Activated CD8-positive, alpha-beta memory T cell treated with anti-CD3 and anti-CD28 coated beads, Interleukin-2, amount 50 U/mL, for 1 hour (primary cell): ENCODE measurements around the gene GNA14.
"Not testable (repeated sequence)": the region's sequence is repeated elsewhere in the genome, so short reads cannot be mapped to it uniquely, and the experiment has no call there.

Experiments used
- DNase-seq: peaks from one replicate; pipeline ENCODE4 v3.0.0-alpha.2; 2020; ENCODE audit errors: extremely low read depth

The GNA14 gene

DNA sequence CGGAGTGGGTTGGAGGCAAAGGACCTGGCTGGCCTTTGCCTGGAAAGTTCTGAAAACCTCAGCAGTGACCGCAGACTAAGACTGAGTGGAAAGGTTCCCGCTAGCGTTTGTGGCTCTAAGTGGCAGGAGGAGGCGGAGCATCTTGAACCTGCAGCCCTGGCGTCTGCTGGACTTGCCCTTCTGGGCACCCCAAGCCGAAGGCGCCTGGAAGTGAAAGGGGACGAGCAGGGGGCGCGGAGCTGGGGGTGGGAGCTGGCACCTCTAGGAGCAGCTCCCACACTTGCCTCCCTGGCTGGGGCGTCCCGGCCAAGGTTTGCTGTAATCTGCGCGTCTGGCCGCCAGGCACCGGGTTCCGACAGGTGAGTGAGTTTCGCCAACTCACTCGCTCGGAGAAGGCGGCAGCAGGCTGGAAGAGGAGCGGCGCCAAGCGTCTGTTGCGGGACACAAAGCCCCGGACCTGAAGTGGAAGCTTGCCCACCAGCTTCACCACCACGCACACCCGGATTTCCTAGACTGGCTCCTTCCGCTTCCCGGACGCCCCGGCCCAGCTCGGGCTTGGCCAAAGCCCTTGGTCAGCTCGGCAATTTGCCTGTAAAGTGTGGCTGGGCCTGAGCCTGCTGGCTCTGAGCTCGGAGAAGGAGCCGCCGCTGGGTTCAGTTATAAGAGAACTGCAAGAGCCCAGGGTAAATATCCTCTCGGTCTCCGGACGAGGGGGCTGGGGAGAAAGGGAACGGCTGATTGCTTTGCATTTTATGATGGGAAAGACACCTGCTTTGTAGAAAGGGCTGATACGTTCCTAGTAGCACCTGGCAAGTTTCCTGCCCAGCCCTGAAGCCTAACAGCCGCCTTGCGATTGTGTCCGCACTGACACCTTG lies at the start of gene GNA14:
Gene GNA14 (minus strand): TSS at position 89 of the 875 bp plus-strand sequence. CDS start 529 bp downstream, outside the sequence.
- no peak for DNase-seq

GRCh38 chr9:77697238-77697984 lies 49.3 kb upstream of the GNA14 start:
- no peak for DNase-seq

- not testable (repeated sequence) for DNase-seq
Observed at GRCh38 chr9:77690723-77691122, 42.6 kb upstream of the GNA14 start.

GRCh38 chr9:77690119-77690518 lies 42.0 kb upstream of the GNA14 start:
- DNase-seq, result not testable (repeated sequence)

DNA sequence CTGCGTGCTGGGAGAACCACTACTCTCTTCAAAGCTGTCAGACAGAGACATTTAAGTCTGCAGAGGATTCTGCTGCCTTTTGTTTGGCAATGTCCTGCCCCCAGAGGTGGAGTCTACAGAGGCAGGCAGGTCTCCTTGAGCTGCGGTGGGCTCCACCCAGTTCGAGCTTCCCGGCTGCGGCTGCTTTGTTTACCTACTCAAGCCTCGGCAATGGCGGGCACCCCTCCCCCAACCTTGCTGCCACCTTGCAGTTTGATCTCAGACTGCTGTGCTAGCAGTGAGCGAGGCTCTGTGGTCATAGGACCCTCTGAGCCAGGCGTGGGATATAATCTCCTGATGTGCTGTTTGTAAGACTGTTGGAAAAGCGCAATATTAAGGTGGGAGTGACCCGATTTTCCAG lies 39.6 kb upstream of the GNA14 start:
- not testable (repeated sequence) for DNase-seq

GRCh38 chr9:77680581-77680980 lies 32.5 kb upstream of the GNA14 start:
- DNase-seq, result no peak

DNA sequence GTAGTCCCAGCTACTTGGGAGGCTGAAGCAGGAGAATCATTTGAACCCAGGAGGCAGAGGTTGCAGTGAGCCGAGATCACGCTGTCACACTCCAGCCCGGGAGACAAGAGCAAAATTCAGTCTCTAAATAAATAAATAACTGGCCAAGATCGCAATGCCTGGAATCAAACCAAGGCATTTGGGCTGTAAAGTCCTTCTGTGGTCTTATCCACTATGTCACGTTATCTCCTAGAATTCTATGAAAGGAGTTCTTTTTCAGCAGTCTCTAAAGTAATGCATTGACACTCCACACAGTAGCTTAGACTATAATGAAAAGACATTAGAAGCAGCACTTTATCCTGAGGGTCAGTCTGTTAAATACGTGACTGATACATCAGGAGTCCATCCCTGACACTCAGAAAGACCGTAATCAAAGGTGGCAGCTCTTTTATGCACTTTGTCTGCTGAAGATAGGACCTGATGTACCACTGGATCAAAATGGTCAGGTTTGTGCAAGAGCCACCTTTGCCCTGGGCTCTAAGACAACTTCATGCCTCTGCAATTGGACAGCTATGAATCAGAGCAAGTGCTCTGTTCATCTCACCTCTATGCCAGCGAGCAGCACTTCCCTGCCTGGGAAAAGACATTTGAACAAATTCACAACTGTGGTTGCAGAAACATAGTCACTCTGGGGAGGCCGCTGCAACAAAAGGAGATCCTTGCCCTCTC lies 31.7 kb upstream of the GNA14 start:
- DNase-seq, result no peak

DNA sequence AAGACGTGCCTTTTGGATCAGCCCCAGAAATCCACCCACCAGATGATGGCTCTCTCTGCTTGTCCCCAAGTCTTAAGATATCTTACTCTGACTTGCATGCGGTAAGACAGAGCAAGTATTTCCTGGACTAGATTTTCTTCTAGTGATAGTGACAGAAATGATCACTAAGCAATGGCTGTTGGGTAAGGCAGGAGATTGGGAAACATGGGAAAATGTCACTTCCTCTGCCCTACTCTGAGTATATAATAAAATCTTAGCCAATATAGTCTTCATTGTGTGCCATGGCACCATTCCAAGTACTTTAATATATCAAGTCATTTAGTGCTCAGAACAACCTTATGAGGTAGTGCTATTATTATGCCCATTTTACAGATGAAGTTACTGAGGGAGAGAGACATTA lies 31.0 kb upstream of the GNA14 start:
- DNase-seq, result no peak

DNA sequence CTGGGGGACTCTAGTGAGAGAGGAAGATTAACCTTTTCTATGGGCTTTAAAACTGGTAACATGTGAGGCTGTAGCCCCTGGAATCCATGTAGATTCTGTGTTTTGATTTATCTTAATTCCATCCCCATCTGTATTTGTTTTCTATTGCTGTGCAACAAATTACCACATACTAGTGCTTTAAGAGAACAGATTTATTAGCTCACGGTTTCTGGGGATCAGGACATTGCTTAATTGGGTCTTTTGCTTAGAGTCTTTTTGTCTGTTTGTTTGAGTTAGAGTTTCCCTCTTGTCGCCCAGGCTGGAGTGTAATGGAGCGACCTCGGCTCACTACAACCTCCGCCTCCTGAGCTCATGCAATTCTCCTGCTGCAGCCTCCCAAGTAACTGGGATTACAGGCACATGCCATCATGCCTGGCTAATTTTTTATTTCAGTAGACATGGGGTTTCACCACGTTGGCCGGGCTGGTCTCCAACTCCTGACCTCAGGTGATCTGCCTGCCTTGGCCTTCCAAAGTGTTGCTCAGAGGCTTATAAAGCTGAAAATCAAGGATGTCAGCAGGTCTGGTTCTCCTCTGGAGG lies 29.9 kb upstream of the GNA14 start:
- no peak for DNase-seq

DNA sequence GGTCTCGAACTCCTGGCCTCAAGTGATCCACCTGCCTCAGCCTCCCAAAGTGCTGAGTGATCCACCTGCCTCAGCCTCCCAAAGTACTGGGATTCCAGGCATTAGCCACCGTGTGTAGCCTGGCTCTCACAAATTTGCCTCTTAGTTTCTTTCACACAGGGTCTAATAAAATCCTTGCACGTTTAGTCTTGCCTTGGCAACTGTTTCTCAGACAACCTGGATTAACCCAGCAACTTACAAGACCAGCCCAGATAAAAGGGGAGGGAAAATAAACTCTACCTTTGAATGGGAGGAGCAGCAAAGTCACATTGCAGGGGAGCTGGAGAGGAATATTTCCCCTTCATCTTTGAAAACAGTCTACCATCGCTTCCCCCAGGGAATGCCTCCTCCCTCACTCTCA lies 29.3 kb upstream of the GNA14 start:
- DNase-seq, result no peak

DNA sequence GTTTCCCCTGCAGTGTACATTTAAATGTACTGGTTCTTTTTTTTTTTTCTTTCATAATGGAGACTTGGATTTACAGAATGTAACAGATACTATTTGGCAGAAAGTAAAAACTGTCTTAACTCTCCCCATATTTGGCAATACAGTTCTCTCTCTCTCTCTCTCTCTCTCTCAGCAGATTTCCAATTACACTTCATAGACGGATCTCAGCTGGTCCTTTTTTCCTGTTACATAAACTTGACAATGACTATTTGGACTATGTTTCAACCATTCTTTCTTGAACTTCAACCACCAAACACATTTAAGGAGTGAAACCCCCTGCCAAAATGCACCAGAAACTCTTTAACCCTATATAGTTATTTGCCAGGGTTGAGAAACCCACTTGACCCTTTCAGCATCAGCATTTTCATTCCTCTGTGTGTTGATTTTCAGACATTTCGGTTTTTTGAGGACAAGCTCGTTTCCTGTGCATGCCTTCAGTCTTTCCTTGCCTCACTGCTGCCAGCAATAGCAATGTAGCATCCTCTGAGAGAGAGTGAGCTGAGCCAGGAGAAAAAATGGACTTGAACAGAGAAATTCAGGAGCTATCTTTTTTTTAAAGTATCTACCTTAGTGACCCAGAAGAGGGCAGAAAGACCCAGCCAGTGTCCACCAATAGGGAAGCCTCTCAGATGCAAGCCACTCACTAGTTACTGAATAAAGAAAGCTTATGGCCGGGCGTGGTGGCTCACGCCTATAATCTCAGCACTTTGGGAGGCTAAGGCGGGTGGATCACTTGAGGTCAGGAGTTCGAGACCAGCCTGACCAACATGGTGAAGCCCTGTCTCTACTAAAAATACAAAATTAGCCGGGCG lies 26.0 kb upstream of the GNA14 start:
- no peak for DNase-seq

DNA sequence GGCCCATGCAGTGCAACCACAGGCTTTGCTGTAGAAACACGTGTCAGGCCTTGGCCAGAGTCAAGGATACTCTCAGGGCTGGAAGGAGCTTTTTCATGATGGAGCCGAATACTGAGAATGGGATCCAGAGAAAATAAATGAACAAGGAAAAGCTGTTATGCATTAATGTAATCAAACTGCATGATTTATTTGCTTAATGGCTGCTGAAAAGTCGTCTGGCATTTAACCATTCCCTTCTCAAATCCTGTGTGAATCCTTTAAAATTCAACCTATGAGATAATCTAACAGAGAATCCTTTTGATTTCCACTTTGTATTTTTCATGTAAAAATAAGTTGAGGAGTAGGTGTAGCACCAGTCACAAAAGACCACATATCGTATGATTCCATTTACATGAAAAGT lies 24.1 kb upstream of the GNA14 start:
- DNase-seq, result no peak

GRCh38 chr9:77667151-77667550 lies 19.0 kb upstream of the GNA14 start:
- DNase-seq, result no peak

GRCh38 chr9:77663754-77664153 lies 15.6 kb upstream of the GNA14 start:
- DNase-seq, result no peak

DNA sequence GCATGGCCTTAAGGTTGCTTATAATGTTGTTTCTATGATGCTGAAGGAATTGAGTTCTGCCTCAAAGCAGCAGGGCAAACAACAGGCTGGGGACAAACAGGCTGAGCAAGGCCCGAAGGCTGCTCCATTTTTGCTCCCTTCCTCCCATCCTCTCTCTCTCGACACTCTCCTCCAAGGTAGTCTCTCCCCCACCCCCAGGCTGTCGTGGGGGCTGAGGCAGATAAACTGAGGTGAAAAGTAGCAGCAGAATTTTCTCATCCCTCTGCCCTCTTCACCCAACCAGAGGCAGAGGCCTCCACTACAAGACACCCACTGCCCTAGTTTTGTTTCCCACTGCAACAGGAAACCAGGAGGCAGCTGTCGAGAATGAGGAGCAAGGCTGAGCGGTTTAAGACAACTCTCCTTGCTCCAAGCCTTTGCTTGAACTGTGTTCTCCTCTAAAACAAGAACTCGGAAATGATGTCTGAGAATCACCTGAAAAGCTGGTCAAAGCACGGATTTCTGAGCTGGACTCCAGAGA lies 13.5 kb upstream of the GNA14 start:
- no peak for DNase-seq

GRCh38 chr9:77659926-77660325 lies 11.8 kb upstream of the GNA14 start:
- DNase-seq, result no peak

DNA sequence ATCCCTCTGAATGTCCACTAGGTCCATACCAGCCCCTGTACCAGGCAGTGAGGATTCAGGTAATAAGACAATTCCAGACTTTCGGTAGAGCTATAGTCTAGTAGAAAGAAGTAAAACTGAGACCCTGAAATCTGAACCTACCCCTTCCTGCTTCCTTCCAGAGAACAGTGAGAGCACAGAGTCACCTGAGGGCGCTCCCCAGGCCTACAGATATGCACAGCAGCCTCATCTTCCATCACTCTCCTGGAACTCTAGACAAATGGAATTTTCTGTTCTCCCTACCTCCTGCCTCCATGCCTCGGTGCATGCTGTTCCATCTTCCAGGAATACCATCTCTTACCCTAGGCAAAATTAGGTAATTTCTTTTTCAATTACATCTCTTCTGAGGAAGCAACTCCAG lies 3.1 kb upstream of the GNA14 start:
- no peak for DNase-seq

DNA sequence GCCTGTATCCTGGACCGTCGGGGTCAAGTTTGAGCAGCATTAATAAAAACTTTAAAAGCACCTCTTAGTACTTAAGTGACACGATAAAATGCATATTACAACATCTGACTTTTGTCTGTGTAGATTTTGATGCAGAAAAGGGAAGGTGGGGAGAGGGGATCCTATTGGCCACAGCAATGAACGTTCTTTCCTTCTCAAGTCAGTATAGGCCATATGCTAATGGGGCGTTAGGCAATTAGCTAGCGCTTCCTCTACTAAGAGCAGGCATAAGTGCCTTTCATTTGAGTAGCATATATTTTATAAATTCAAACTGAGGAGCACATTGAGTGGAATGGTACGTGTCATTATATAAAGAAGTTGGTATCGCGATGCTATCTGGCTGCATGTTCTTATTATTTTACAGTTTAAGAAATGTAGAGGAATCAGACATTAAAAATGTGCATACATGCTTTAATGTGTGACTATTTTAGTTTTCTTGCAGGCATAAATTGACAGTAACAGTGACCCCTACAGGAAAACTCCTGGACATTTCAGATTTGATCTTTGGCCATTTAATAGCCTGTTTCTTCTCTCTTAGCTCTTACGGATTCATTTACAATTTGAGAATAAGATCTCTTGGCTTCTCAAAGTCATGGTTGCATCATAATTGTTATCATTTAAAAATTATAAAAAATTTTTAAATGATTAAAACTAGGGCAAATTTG lies 1.1 kb upstream of the GNA14 start:
- DNase-seq, result no peak

DNA sequence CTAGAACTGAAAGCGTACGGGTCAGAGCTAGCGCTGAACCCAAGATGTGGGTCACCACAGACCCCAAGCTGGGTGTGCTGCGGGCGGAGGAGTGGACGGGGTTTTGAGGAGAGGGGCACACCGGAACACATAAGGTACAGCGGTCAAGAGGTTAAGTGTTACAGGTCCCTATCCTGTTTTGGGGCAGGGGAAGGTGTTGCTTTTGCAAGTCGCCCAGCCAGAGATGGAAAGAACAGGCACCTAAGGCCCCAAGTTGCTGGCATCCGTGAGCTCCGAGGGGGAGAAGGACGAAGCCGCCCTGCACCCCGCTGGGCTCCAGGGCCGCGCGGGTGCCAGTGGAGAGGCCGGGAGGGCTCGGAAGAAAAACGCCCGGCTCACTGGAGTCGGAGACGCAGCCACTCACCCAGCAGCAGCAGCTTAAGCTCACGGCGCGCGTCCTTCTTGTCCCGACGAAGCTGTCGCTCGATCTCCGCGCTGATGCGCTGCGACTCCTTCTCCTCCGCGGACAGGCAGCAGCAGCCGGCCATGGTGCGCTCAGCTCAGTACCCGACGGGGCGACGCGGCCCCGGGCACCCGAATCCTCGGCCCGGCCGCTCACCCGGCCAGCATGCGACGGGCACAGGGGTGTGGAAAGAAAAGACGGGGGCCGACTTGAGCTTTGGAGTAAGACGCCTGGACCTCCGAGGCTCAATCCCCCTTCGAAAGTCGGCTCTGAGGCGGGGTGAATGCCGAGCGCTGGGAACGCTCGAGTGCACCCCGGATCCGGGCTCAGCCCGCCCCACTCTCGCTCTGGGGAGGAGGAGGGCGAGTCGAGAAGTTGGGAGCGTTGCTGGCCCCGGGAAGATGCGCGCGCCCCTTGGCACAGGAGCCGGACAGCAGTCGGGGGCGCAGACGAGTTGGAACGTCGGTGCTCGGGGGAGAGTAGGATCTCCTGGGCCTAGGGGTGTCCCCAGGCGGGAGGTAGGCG lies 572 bp downstream of the GNA14 start:
- DNase-seq, result no peak
